Measurements from ENCODE around the gene RELN. TPM values are rescaled to one million over a fixed set of nuclear protein-coding genes. Genes with fewer than 3 reads are reported as not detected.

Gene RELN
- total and polyA plus RNA-seq, 8 donors = 0.08 to 1.4 (median 0.64) TPM

DNA sequence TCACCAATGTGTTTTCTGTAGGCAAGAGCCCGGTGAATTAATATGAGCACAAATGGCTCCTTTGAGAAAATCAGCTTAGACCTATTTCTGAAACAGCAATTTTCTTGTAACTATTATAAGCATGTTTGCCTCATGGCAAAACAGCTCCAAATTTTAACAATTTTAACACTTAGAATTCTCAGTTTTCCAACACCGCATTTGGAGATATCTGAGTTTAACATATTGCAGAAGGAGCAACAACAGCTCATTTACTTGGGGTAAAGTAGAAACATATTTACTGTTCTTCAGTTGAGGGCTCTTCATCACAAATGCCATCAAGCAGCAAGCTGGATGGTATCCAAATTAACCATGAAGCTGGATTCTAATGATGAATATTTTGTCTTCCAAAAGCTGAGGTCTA, 409.4 kb downstream of the RELN start:
- TF ChIP-seq, protein P1, sequence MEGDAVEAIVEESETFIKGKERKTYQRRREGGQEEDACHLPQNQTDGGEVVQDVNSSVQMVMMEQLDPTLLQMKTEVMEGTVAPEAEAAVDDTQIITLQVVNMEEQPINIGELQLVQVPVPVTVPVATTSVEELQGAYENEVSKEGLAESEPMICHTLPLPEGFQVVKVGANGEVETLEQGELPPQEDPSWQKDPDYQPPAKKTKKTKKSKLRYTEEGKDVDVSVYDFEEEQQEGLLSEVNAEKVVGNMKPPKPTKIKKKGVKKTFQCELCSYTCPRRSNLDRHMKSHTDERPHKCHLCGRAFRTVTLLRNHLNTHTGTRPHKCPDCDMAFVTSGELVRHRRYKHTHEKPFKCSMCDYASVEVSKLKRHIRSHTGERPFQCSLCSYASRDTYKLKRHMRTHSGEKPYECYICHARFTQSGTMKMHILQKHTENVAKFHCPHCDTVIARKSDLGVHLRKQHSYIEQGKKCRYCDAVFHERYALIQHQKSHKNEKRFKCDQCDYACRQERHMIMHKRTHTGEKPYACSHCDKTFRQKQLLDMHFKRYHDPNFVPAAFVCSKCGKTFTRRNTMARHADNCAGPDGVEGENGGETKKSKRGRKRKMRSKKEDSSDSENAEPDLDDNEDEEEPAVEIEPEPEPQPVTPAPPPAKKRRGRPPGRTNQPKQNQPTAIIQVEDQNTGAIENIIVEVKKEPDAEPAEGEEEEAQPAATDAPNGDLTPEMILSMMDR (IDR thresholded peaks at IDR 0.05) = no peak
- no peaks in the 10 kb centered on the region for H3K9me3 ChIP-seq
- DNase-seq = no peak
- ATAC-seq = no peak
- no peak overlapping the region for H3K27ac ChIP-seq
- H3K4me3 ChIP-seq = no peak overlapping the region
- FAIRE-seq = no peak
- no peaks in the 10 kb centered on the region for H3K36me3 ChIP-seq
- 88 to 93% methylated on average over 2 of the region's 2 CpGs for whole genome bisulfite sequencing, 2 donors
- H3K27me3 ChIP-seq = no peaks in the 10 kb centered on the region
- H3K4me1 ChIP-seq = no peaks in the 10 kb centered on the region
- intact Hi-C loops (cut with DNase I) = no loop called here

DNA sequence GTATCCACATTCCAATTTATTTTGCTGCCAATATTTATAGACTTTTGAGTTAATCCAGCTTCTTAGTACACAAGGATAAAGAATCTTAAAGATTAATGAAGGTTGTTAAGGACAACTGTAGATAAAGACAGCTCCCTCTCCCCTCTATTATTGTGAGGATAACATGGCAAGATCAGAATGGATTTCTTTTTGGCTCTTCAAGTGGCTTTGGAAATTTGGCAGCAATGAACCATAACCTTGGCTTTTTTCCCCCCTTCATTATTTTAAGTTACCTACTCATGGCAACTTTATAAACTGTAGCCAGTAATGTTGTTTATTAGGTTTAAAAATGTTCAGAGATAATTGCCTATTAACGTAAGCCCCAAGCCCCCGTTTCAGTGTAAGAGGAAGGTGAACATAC, 412.4 kb downstream of the RELN start:
- TF ChIP-seq, protein P1 (IDR thresholded peaks at IDR 0.05) = no peak

DNA sequence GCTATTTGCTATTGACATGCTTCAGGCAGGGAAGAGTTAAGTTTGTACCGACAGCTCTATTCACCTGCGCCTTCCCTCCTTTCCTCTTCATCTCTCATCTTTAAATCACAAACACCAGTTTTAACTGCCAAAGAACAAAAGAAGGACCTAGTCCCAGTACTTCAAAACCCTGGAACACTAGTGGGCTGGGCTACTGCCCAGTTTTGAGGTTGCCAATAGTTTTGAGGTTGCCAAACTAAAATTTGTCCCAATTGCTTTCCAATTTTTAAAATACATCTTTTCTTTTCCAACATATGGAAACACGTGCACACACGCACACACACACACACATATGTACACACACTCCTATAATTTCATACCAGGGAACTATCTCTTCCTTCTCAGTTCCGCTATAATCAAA, 412.8 kb downstream of the RELN start:
- ATAC-seq = no peak
- Histone ChIP-seq H3K27ac (no peak overlapping the region), H3K9me3 (no peaks in the 10 kb centered on the region), H3K36me3 (no peaks in the 10 kb centered on the region), H3K27me3 (no peaks in the 10 kb centered on the region), H3K4me3 (no peak overlapping the region), H3K4me1 (no peaks in the 10 kb centered on the region)
- TF ChIP-seq, protein P1 (IDR thresholded peaks at IDR 0.05) = no peak
- WGBS, 2 donors = 67 to 74% methylated on average over 5 of the region's 5 CpGs
- FAIRE-seq = no peak
- no peak for DNase-seq
- intact Hi-C loops (cut with DNase I) = loop anchor here in 1 of 3 donors (10.0 kb wide), 1 partner anchor 588 kb away; no protein-coding TSS in a partner anchor

More for the DNA sequence above, 412.4 kb downstream of the RELN start:
- Histone ChIP-seq H3K27me3 (no peaks in the 10 kb centered on the region), H3K4me3 (no peak overlapping the region), H3K9me3 (no peaks in the 10 kb centered on the region), H3K36me3 (no peaks in the 10 kb centered on the region), H3K4me1 (no peaks in the 10 kb centered on the region), H3K27ac (no peak overlapping the region)
- FAIRE-seq (no peak), ATAC-seq (no peak), DNase-seq (no peak)
- 78 to 79% methylated on average over 2 of the region's 2 CpGs for WGBS, 2 donors
- intact Hi-C loops (cut with DNase I) = loop anchor here in 1 of 3 donors (10.0 kb wide), 1 partner anchor 588 kb away; no protein-coding TSS in a partner anchor

DNA sequence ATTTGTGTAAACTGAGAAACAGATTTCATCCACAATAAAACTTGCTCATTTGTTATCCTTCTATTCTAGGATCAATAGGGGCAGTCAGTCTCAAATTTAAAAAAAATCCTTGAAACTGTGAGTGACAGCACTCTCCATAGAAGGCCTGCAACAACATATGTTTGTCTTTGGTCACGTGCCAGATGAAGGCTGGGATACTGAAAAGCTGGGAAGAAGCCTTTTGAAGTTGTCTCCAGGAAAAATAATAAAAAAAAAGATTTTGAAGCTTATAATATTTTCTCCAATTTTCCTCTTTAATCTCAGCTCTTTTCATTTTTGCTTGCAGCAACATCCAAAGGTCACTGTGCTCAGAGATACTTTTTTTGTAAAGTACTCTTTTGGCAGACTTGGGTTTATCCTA, 414.9 kb downstream of the RELN start:
- no peaks in the 10 kb centered on the region for H3K36me3 ChIP-seq
- H3K4me3 ChIP-seq = no peak overlapping the region
- FAIRE-seq (no peak), DNase-seq (no peak), ATAC-seq (no peak)
- 62 to 78% methylated on average over 1 of the region's 1 CpG for WGBS, 2 donors
- TF ChIP-seq, protein P1 (IDR thresholded peaks at IDR 0.05) = no peak
- intact Hi-C loops (cut with DNase I) = loop anchor here in 2 of 3 donors (5.0 to 10.0 kb wide), 2 partner anchors 590 to 593 kb away; no protein-coding TSS in a partner anchor
- H3K27me3 ChIP-seq = no peaks in the 10 kb centered on the region
- H3K9me3 ChIP-seq = no peaks in the 10 kb centered on the region
- no peaks in the 10 kb centered on the region for H3K4me1 ChIP-seq
- no peak overlapping the region for H3K27ac ChIP-seq

DNA sequence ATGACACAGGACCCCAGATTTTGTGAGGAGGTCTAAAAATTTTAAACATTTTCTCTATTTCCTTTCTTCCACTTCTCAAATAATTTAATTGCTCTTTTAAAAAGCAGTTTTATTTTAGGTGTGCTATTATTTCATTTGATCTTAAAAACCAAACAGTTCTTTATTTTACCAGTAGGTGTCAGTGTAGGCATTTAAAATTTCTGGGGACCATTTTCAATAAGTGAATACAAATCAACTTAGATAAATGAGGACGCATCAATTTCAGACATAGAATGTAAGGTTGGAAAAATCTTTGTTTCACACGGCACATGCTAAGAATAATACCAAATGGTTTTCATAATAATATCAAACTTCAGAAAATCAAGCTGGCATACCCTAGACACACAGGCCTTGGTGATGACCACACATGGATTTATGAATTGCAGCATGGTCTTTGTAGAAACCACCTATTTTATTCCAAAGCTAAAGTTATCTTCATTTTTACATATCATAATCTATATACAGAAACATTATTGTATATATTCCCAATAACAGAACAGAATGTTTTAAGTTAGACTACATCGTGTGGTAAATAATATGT, 415.9 kb downstream of the RELN start:
- Histone ChIP-seq H3K36me3 (no peaks in the 10 kb centered on the region), H3K4me1 (no peaks in the 10 kb centered on the region), H3K27ac (no peak overlapping the region), H3K4me3 (no peak overlapping the region), H3K27me3 (no peaks in the 10 kb centered on the region), H3K9me3 (no peaks in the 10 kb centered on the region)
- TF ChIP-seq, protein P1 (IDR thresholded peaks at IDR 0.05) = peak; percentile 16 to 72 (median 48)
- FAIRE-seq (peak; percentile 91), ATAC-seq (peak in 3 of 4 donors; percentile 46 to 60 (median 60)), DNase-seq (no peak)
- intact Hi-C loops (cut with DNase I) = loop anchor here in 2 of 3 donors (5.0 to 10.0 kb wide), 2 partner anchors 591 to 594 kb away; no protein-coding TSS in a partner anchor
- 36% methylated on average over 3 of the region's 3 CpGs for WGBS, 2 donors

All from pancreas (tissue), 10 donors.